ENCODE results near the gene CD44.
"Not testable (repeated sequence)": the region's sequence is repeated elsewhere in the genome, so short reads cannot be mapped to it uniquely, and the experiment has no call there.

CD44 gene

DNA sequence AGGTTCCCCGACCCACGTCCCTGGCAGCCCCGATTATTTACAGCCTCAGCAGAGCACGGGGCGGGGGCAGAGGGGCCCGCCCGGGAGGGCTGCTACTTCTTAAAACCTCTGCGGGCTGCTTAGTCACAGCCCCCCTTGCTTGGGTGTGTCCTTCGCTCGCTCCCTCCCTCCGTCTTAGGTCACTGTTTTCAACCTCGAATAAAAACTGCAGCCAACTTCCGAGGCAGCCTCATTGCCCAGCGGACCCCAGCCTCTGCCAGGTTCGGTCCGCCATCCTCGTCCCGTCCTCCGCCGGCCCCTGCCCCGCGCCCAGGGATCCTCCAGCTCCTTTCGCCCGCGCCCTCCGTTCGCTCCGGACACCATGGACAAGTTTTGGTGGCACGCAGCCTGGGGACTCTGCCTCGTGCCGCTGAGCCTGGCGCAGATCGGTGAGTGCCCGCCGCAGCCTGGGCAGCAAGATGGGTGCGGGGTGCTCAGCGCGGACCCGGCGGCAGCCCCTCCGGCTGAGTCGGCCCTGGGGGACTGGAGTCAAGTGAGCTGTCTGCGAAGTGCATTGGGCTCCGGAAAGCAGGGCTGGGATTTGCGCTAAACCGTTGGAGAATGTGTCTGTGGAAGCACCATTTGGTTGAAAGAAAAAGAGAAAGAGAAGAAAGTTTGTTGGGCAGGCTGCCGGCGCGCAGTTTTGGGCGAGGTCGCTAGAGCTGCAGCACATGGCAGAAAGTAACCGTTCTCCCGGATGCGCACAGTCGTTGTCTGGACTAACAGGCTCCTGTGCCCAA is at the start of gene CD44:
Gene CD44, plus strand, starts transcription at position 229 of the 779 bp plus-strand sequence. Its CDS starts 133 bp downstream, at position 362.
- DNase-seq, result peak; percentile 83

- DNase-seq, result no peak
Measured at GRCh38 chr11:35089666-35090065, 49.3 kb upstream of the CD44 start.

DNA sequence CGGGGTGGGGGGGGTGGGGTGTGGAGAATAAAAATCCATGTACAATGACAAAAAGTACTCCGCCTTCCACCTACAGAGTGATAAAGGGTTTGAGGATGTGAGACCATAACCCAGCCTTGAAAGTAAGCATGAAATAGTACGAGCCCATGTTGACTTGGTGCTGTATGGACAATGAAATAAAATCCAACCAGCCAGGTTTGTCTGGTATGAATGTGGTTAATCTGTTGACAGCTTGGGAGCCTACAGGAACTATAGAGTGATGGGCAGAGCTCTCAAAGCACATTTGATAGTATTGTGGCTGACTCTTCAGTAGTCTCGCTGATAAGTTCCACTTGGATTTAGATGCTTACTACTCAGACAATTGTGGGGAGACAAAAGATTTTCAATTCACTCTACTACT is 48.8 kb upstream of the CD44 start:
- DNase-seq, result no peak

DNA sequence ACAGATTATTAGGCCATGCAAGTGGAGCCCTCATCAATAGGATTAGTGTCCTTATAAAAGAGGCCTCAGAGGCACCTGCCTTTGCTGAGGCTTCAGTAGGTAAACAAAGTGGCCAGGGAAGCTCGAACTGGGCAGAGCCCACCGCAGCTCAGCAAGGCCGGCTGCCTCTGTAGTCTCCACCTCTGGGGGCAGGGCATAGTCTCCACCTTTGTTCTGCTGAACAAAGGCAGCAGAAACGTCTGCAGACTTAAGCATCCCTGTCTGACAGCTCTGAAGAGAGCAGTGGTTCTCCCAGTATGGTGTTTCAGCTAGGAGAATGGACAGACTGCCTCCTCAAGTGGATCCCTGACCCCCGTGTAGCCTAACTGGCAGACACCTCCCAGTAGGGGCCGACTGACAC is 48.0 kb upstream of the CD44 start:
- not testable (repeated sequence) for DNase-seq

GRCh38 chr11:35096723-35097122 is 42.2 kb upstream of the CD44 start:
- no peak for DNase-seq

- no peak for DNase-seq
Measured at GRCh38 chr11:35097814-35098455, 41.0 kb upstream of the CD44 start.

- no peak for DNase-seq
Measured at GRCh38 chr11:35098855-35099254, 40.1 kb upstream of the CD44 start.

- no peak for DNase-seq
Measured at GRCh38 chr11:35099278-35100012, 39.5 kb upstream of the CD44 start.

DNA sequence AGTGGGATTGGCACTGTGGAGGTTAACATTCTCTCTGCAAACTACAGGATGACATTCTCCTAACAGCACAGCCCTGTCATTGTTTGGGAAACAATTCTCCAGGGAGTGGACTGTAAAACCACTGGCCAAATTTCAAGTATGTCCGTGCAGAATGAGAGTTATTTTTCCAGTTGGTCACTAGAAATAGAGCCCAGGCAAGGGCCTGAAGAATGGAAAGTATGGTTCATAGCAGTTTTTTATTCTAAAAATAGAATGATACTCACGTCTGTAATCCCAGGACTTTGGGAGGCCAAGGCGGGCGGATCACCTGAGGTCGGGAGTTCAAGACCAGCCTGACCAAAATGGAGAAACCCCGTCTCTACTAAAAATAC is 39.0 kb upstream of the CD44 start:
- no peak for DNase-seq

DNA sequence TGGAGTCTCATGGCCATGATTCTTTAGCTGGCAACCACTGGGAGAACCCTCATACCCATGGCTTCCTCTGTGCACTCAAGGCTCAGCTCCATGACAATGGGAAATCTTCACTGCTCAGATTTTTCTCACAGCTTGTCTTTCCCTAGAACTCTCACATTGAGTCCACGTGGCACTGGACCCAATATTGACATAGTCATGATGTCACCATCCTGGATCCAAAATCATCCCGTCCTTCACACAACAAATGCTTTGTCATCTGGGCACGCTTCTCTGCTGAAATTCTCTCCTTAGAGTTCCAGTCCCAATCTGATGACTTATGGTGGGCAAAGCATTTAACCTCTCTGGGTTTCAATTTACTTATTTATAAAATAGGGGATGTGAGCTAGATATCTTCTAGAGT is 37.7 kb upstream of the CD44 start:
- DNase-seq, result no peak

GRCh38 chr11:35102267-35102666 is 36.7 kb upstream of the CD44 start:
- no peak for DNase-seq

GRCh38 chr11:35103366-35104208 is 35.4 kb upstream of the CD44 start:
- no peak for DNase-seq

DNA sequence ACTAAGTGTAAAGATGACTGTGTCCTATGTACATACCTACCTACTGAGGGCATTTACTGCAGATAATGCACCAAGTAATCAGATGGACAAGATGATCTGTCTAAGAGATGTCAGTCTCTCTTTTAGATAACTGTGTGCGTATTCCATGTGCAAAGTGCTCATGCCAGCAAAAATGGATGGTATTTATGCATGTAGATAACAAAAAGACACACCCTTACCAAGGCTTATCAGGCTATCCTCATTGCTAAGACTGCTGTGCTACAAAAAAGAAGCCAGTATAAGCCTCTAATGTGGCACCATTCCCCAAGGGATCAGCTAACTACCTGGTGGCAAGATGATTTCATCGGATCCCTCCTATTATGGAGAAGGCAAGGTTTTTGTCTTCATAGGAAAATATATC is 34.3 kb upstream of the CD44 start:
- no peak for DNase-seq

GRCh38 chr11:35105319-35106079 is 33.5 kb upstream of the CD44 start:
- no peak for DNase-seq

GRCh38 chr11:35106595-35106994 is 32.4 kb upstream of the CD44 start:
- DNase-seq, result no peak

GRCh38 chr11:35107861-35108260 is 31.1 kb upstream of the CD44 start:
- DNase-seq, result no peak

DNA sequence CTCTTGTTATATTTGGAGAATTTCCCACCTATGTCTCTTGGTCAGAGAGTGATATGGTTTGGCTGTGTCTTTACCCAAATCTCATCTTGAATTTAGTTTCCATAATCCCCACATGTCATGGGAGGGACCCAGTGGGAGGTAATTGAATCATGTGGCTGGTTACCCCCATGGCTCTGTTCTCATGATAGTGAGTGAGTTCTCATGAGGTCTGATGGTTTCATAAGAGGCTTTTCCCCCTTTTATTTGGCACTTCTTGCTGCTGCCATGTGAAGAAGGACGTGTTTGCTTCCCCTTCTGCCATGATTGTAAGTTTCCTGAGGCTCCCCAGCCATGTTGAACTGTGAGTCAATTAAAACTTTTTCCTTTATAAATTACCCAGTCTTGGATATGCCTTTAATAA is 30.6 kb upstream of the CD44 start:
- not testable (repeated sequence) for DNase-seq

- DNase-seq, result no peak
Measured at GRCh38 chr11:35109041-35109440, 29.9 kb upstream of the CD44 start.

GRCh38 chr11:35109827-35110226 is 29.1 kb upstream of the CD44 start:
- DNase-seq, result no peak

GRCh38 chr11:35111161-35112055 is 27.6 kb upstream of the CD44 start:
- no peak for DNase-seq

Measured in activated naive CD4-positive, alpha-beta T cell treated with anti-CD3 and anti-CD28 coated beads, Interleukin-2, amount 50 U/mL, for 16 hours (primary cell).